ENCODE data around the gene FAM120B.

FAM120B gene

DNA sequence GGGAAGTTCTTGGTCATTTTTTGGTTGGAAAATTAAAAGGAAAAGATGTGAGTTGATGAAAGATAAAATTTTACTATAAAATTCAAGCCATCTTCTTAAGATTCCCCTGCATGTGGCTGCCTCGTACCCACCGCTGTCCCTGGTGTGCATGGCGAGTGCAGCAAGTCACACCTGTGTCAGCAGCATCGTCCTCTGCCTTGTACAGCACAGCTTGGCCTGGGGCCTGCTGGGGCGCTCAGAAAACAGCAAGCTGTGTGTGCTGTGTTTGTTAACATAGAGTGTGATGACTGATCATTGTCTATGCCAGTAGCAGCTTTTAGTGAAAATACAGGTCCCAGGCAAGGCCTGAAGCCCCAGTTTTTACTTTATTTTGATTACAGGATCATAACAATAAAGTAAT is 56.7 kb downstream of the FAM120B start:
- no peak for DNase-seq

DNA sequence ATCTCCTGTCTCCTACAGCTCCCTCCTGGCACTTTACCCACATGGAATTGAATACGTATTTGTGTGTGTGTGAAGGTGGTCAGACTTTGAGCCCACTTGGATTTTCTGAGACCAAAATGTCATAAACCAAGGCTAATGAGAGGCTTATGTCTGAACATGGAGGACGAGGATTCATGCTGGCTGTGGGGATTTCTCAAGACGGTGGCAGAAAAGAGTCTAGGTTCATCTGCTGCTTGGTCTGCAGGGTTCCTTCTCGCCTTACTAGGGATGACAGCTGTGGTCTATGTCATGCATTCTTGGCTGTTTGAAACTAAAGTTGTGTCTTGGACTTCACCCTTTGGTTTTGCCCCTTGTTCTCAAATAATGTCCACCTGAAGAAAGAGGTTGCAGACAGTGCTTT is 58.6 kb downstream of the FAM120B start:
- DNase-seq, result no peak

DNA sequence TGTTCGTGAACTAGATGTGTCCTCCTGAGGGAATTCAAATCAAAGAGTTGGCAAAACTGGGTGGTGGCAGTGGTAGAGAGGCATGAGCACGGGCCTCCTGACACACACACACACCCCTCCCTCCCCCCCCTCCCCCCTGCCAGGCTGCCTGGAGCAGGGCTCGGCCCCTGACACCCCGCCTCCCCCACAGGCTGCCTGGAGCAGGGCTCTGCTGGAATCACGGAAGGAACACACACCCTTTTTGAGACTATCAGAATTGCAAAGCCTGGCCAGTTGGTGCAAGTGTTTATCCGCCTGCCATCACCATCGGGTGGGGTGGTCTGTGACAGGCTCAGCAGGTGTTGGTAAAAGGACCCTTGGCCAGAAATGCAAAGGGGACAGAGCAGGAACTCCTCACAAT is 59.0 kb downstream of the FAM120B start:
- DNase-seq, result no peak

DNA sequence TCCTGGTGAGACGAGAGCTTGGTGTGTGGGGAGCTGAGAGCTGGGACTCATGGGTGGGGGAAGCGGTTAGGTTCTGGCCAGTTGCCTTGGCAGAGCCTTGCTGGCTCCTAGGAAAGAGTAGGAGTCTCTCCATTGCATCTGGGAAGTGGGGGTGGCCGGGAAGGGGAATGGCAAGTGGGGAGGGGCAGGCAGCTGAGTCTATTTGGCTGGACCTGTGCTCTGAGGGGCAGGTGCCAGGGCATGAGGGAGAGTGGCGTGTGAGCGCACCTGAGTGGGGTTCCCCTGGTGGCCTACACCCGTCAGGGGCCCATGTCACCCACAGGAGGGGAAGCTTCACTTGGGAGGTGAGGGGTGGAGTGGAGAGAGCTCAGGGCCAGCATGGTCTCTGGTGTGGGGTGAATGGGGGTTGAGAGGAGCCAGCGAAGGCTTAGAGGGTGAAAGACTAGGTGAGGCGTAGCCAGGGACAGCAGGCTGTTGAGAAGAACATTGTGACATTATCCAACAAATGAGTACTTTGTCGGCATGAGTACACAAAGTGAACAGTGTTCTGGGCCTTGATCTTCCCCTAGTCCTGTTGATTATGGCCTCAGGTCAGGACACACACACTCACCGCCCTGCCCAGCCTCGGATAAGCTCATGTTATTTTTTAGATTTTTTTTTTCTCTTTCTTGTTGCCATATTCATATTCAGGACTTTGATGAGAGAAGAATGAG is 59.8 kb downstream of the FAM120B start:
- DNase-seq, result no peak

DNA sequence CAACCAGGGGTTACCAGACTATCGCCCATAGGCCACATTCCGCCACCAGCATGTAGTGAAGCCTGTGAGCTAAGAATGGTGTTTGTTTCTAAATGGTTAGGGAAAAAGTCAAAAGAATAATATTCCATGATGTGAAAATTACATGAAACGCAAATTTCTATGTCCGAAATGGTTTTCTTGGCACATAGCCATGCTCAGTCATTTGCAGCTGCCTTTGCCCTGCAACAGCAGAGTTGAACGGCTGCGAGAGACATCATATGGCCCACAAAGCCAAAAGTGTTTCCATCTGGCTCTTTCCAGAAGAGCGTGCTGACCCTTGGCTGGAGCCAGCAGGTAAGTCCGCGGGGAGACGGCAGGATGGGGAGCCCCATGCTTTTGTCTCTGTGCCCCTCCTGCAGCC is 60.7 kb downstream of the FAM120B start:
- no peak for DNase-seq

DNA sequence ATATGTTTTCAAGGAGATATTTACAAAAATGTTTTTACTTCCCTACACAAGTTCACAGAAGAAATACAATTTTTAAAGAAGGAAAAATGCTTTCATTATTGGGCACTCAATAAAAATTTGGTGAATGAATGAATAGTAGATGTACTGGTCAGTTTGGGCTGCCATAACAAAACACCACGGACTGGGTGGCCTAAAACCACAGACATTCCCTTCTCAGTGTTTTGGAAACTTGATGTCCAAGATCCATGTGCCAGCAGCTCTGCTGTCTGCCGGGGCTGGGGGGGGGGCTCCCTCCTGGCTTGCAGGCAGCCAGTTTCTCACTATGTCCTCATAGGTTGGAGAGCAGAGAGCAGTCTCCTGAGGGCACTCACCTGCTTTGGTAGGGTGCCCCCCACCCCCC is 62.0 kb downstream of the FAM120B start:
- no peak for DNase-seq

DNA sequence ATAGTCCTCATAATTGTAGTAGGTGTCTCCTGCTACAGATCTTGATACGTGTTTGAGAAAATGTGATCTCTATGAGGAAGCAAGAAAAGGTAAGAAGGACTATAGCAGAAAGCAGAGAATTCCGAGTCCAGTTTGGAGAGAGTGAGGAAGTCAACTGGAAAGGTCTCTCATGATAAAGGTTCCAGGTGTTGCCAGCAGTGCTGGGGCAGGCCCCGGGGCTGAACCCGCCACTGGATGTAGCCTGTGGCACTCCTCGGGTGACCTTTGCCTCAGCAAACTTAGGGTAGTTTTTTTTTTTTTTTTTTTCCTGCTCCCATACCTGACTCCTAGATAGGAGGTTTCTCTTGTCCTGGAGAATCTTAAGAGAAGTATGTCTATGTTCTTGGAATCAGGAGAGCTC is 62.8 kb downstream of the FAM120B start:
- no peak for DNase-seq

DNA sequence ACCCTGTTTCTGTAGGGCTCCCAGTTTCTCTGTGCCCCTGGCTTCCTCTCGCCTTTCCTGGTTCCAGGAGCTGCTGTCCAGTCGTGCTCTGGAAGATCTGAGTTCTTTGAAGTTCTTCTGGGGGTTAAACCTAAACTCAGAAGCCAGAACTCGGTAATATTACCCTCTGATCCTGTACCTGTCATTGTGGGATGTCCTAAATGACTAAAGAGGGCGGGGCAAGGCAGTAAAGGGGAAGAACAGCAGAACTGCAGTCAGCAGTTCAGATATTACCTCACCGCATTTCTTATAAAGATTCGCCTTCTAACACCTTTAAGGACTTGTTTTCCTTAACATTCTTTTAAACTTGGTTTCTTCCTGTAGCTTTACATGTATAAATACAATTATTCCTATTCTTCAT is 63.9 kb downstream of the FAM120B start:
- DNase-seq, result no peak

DNA sequence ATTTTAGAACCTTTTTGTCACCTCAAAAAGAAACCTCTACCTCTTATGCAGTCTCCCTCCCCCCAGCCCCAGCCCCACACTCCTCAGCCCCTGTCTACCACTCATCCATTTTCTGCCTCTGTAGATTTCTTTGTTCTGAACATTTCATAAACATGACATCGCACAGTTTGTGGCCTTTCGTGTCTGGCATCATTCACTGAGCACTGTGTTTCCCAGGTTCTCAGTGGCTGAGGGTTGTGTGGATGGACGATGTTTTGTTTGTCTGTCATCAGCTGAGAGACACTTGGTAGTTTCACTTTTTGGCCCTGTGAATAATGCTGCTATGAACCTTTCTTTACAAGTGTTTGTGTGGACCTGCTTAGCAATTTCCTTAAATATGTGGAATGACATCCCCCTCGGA is 64.5 kb downstream of the FAM120B start:
- no peak for DNase-seq

DNA sequence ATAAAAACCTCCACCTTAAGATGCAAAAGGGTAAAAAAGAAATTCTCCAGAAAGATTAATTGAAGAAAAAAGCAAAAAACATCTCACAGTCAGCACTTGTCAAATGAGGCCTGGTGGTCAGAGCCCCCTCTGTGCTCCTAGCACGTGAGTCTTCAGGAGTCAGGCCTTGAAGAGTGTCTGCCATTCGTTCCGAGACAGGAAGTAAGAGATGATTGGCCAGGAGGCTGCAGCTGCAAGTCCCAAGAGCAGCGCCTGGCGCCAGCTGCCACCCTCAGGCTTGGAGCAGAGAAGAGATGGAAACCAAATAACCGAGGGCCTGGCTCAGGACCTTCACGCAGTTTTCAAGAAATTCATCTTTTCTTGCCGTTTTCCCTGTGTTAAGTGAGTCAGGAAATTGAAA is 65.0 kb downstream of the FAM120B start:
- no peak for DNase-seq

DNA sequence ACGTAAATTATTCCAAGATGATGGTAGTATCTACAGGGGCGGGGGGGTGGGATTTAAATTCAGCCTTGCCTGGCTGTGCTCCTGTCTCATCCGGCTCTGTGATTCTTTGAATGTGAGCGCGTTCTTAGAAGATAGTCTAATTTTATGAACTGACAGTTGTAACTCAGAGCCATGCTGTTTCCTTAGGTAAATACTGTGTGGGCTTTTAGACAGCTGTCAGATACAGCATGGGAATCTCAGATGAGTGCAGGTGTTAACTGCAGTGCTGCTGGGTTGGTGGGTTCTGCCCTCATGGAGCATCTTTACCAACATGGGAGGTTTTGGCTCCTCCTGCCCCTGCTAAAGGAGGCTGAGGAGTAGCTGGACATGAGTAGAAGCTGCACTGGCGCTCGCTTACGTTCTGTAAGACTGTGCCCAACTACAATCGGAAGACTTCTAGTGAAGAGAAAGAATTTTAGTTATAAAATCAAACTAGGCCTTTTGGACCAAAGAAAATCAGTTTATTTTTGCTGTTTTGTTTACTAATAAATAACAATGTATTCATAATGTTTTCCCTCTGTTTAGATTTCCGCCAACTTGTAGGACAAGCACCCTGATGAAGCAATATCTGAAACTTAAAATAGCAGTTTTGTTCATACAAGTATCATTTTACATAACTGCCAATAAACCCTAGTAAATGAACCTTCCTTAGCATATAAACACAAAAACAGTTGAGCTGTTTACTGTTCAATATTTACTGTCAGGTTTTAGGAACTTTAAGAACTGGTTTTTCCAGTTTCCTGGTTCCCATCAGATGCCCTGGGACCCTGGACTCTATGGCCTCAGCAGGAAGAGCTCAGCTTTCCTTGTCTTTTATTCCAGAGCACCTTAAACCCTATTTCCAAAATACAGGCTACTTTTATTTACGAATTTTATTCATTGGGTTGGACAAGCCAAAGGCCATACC is 66.1 kb downstream of the FAM120B start:
- DNase-seq, result no peak

DNA sequence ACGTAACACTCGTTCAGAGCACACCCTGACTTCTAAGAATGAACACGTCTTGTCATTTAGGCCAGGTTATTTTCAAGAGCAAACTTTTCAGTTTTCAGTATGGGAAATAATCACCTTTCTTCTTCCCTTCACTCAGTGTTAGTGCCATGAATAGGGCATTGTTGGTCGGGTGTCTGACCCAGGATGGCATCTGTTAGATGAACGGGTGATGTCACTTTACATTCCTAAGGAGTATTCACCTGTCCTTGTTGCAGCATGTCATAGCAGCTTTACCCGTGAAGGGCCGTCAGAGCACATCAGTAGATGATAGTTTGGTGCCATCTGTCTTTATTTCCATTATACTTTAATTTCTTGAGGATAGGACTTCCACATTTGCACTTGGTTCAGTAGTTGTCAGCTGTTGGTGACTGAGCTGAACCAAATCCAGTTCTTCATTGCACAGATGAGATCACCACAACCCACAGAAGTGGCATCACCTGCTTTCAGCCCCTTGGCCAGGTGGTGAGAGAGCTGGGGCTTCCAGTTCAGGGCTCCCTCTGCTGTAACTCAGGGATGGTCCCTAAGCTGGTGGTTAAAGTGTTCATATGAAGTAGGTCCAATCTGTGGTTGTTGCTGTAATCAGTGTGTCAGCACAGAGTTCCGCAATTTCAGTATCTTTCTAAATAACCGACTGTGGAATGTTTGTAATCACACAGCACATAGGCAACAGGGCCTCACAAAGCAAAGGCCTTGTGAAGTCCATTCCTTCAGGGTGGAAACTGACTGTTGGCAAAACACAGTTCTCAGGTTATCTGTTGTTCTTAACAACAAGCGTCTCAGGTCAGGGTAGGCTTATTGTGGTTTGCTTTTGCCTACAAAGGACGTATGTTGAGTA is 68.2 kb downstream of the FAM120B start:
- DNase-seq, result no peak

DNA sequence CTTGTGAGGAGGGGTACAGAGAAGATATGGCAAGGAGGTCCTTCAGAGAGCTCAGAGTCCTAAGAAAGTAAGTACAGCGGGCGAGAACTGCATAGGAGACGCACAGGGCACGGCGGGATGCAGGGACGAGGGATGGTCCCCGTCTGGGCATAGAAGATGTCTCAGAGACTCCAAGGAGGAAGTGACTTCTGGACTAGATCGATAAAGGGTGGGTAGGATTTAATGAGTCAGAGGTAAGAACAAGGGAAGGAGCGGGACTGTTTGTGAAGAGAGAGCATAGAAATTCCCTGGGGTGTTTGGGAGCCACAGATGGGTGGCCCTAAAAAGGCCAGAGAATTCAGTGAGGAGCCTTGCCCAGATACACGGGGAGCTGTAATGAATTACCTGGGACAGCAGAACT is 69.1 kb downstream of the FAM120B start:
- no peak for DNase-seq

DNA sequence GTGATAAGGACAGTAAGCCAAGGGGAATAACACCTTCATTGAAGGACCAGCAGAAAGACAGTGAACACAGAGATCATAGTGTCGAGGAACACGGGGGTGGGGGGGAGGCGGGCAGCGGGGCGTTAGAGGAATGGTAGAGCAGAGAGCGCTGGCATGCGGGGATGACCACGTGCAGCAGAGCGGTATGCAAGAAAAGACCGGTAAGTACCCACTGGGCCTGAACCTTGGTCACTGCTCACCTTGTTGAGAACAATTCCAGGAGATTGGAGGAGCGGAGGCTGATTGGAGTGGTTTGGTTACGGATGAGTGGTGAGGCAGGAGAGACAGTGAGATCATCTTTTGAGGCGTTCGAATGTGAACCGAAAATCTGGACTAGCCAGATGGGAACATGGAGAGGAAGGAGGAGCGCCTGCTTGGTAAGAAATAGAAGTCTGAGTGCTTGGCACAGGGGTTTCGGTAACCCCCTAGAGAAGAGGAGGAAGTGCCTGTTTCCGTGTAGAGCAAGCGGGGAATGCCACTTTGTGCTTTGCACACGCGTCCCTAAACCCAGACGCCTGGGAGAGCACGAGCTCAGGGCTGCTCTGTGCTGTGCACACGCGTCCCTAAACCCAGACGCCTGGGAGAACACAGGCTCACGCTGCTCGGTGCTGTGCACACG is 70.0 kb downstream of the FAM120B start:
- no peak for DNase-seq

DNA sequence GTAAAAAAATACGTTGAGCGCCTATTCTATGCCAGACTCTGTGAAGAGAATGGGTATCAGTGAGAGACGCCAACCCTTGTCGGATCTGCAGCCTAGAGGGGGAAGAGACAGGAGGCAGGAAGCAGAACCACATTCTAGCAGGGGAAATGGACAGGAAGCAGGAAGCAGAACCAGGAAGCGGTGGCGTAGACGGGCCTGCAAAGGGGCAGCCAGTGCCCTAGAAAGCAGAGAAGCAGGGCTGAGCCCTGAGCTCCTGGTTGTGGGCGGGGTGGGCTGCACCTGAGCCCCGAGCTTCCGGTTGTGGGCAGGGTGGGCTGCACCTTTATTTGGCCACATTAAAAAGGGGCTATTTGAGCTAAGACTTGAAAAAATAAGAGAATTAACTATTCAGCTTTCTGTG is 71.9 kb downstream of the FAM120B start:
- DNase-seq, result no peak

DNA sequence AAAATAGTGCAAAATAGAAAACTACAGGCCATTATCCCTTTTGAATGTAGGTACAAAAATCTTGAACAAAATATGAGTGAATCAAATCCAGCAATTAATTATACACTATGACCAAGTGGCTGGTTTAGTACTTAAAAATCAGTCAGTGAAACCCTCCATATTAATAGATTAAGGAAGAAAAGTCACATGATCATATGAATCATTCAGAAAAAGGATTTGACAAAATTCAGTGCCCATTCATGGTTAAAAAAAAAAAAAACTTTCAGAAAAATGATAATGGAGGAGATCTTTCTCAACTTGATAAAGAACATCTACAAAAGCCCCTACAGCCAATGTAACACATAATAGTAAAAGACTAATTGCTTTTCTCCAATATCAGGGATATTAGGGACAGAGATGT is 75.0 kb downstream of the FAM120B start:
- DNase-seq, result no peak

DNA sequence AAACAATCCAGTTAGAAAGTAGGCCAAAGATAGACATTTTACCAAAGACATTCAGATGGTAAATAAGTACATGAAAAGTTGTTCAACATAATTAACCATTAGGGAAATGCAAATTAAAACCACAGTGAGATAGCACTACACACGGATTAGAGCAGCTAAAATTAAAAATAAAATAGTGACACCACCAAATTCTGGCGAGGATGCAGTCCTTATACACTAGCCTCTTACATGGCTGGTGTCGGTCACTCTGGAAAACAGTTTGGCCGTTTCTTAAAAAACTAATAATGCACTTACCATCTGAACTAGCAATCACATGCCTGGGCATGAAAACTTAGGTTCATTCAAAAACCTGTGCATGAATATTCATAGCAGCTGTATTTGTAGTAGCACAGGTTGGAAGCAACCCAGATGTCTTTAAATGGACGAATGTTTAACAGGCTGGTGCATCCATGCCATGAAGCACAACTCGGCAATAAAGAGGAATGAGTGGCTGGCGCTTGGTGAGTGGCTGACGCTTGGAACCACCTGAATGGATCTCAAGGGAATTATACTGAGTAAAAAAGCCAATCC is 77.0 kb downstream of the FAM120B start:
- no peak for DNase-seq

DNA sequence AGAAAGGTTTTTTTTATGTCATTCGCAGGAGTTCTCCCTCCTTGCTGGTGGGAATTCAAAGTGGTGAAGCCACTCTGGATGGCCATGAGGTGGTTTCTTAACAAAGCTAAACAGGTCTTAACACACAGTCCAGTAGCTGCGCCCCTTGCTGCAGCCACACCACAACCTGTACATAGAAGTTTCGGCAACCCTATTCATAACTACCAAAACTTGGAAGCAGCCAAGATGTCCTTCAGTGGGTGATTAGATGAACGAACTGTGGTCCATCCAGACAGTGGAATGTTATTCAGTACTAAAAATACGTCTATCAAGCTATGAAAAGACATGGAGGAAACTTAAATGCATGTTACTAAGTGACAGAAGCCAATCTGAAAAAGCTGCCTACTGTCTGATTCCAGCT is 78.9 kb downstream of the FAM120B start:
- DNase-seq, result no peak

DNA sequence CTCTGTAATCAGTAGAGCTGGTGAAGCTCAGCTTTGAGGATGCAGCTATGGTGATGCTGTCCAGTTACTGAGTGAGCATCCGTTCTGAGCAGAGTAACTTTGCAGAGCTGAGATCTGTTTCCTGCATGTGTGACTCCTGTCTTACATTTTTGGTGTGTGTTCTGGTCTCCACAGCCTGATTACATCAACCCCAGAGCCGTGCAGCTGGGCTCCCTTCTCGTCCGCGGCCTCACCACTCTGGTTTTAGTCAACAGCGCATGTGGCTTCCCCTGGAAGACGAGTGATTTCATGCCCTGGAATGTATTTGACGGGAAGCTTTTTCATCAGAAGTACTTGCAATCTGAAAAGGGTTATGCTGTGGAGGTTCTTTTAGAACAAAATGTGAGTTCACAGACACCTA is 81.6 kb downstream of the FAM120B start:
- no peak for DNase-seq

DNA sequence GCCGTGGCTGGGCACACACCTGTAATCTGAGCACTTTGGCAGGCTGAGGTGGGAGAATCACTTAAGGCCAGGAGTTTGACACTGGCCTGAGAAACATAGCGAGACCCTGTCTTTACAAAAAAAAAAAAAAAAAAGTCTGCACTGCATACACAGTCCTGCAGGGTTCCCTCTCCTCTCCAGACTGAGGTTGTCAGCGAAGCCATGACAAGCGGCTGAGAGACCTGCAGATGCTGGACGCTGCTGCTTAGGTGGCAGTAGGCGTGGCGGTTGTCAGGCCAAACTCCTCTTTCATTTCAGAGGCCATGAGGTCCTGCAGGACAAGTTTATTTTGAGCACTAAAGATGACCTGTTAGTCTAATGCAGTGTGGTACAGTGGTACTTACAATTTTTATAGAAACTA is 86.5 kb downstream of the FAM120B start:
- no peak for DNase-seq

DNA sequence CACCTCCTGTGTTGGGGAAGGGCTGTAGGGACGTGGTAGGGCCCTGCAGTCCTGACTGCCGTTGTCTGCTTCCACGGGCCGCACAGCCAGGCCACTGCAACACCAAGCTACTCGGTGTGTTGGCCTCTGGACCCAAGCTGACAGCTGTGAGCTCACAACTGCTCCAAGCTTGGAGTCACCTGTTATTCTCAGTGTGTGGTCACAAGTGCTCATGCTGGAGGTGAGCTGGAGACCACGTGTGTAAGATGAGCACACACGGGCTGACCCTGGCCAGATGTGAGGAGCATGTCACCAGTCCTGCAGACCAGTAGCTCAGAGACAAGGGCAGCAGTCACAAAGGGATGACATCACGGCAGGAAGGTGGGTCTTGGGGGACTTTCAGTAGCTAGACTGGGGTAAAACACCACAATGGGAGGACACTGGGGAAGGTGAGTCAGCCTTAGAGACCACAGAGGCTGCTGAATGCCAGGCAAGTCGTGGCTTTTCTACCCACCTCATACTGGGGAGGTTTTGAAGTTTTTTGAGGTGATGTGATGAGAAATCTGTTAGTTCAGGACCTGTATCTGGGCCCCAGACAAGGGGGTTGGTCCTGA is 87.3 kb downstream of the FAM120B start:
- DNase-seq, result peak; percentile 6

DNA sequence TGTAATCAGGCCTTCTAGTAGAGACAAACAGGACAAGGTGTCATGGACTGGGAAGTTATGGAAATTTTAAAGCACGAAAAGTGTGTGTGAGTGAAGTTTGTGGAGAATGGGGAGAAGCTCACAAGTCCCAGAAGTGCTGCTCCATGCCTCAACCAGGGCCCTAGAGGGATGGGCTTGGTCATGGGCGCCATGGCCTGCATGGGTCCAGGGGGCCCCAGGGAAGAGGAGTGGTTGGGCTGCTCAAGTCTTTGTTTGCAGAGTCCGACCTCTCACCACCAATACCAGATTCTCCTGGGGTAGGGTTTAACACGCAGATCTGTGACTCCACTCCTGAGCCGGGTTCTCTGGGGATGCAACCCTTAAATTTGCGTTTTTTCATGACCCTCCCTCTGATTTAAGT is 88.4 kb downstream of the FAM120B start:
- no peak for DNase-seq

All from CD4-positive, alpha-beta T cell treated with Interleukin-4 for 4 hours (primary cell).